H9 (cell line): ENCODE data around the gene SP3. TPM values are rescaled to one million over a fixed set of nuclear protein-coding genes. Genes with fewer than 3 reads are reported as not detected.

Source experiments
- DNase-seq: peaks from one replicate; pipeline ENCODE4 v3.0.0-alpha.2; 2017
- H2AFZ ChIP-seq: one replicate; pipeline ENCODE4 v1.6.1; 2013; ENCODE audit warnings: mild to moderate bottlenecking, low read length, control low read depth, moderate library complexity
- H2AK5ac ChIP-seq: 2 replicates; pipeline ENCODE4 v1.6.1; 2013; ENCODE audit warnings: low read length, control low read depth, mixed read lengths; ENCODE audit not compliant: insufficient read length
- H2BK120ac ChIP-seq: one replicate; pipeline ENCODE4 v1.6.1; 2013; ENCODE audit warnings: low read depth, mild to moderate bottlenecking, low read length, control low read depth, inconsistent platforms; ENCODE audit not compliant: poor library complexity, severe bottlenecking
- H2BK12ac ChIP-seq: 2 replicates; pipeline ENCODE4 v1.6.1; 2013; ENCODE audit warnings: low read length, control low read depth, mixed read lengths, low read depth; ENCODE audit not compliant: insufficient read length
- H2BK15ac ChIP-seq: 2 replicates; pipeline ENCODE4 v1.6.1; 2013; ENCODE audit warnings: low read depth, low read length, control low read depth
- H2BK20ac ChIP-seq: one replicate; pipeline ENCODE4 v1.6.1; 2013; ENCODE audit warnings: low read depth, mild to moderate bottlenecking, low read length, control low read depth, inconsistent platforms; ENCODE audit not compliant: poor library complexity, severe bottlenecking
- H2BK5ac ChIP-seq: 2 replicates; pipeline ENCODE4 v1.6.1; 2013; ENCODE audit warnings: low read length, control low read depth, mixed read lengths; ENCODE audit not compliant: insufficient read length
- H3K14ac ChIP-seq: 2 replicates; pipeline ENCODE4 v1.6.1; 2013; ENCODE audit warnings: low read length, control low read depth; ENCODE audit not compliant: insufficient read depth
- H3K18ac ChIP-seq: 2 replicates; pipeline ENCODE4 v1.6.1; 2013; ENCODE audit warnings: low read depth, mild to moderate bottlenecking, mixed read lengths, low read length, control low read depth; ENCODE audit not compliant: insufficient read length
- H3K23ac ChIP-seq: 2 replicates; pipeline ENCODE4 v1.6.1; 2013; ENCODE audit warnings: low read length, control low read depth, mixed read lengths, low read depth; ENCODE audit not compliant: insufficient read length
- H3K23me2 ChIP-seq: 2 replicates; pipeline ENCODE4 v1.6.1; 2013; ENCODE audit warnings: low read depth, mild to moderate bottlenecking, mixed read lengths, low read length, control low read depth; ENCODE audit not compliant: insufficient read length, poor library complexity, severe bottlenecking
- H3K27ac ChIP-seq: 2 replicates; pipeline ENCODE4 v1.5.1; 2013; ENCODE audit warnings: low read length, control low read depth, mixed read lengths, low read depth; ENCODE audit not compliant: insufficient read length
- H3K27me3 ChIP-seq: 2 replicates; pipeline ENCODE4 v1.6.1; 2013; ENCODE audit warnings: low read length, control low read depth, inconsistent platforms; ENCODE audit not compliant: insufficient read depth
- H3K4ac ChIP-seq: 2 replicates; pipeline ENCODE4 v1.6.1; 2013; ENCODE audit warnings: low read depth, mild to moderate bottlenecking, control low read depth, inconsistent platforms, low read length, moderate library complexity
- H3K4me1 ChIP-seq: 2 replicates; pipeline ENCODE4 v1.6.1; 2013; ENCODE audit warnings: low read length, control low read depth, inconsistent platforms; ENCODE audit not compliant: insufficient read depth
- H3K4me2 ChIP-seq: 2 replicates; pipeline ENCODE4 v1.6.1; 2013; ENCODE audit warnings: low read length, control low read depth, mixed read lengths; ENCODE audit not compliant: insufficient read length, insufficient read depth
- H3K56ac ChIP-seq: 2 replicates; pipeline ENCODE4 v1.6.1; 2013; ENCODE audit warnings: low read depth, mild to moderate bottlenecking, mixed read lengths, low read length, control low read depth; ENCODE audit not compliant: insufficient read length
- H3K79me1 ChIP-seq: 2 replicates; pipeline ENCODE4 v1.6.1; 2013; ENCODE audit warnings: low read depth, mild to moderate bottlenecking, moderate library complexity, low read length, control low read depth, inconsistent platforms; ENCODE audit not compliant: insufficient read depth, poor library complexity, severe bottlenecking
- H3K79me2 ChIP-seq: 2 replicates; pipeline ENCODE4 v1.6.1; 2013; ENCODE audit warnings: low read length, control low read depth, inconsistent platforms; ENCODE audit not compliant: insufficient read depth
- H3K9ac ChIP-seq: 2 replicates; pipeline ENCODE4 v1.6.1; 2013; ENCODE audit warnings: low read length, control low read depth, mixed read lengths; ENCODE audit not compliant: insufficient read length; ENCODE audit errors: extremely low read depth
- H3K9me3 ChIP-seq: one replicate; pipeline ENCODE4 v1.6.1; 2013; ENCODE audit warnings: low read depth, low read length, inconsistent platforms; ENCODE audit not compliant: control insufficient read depth
- H3T11ph ChIP-seq: one replicate; pipeline ENCODE4 v1.6.1; 2013; ENCODE audit warnings: mild to moderate bottlenecking, low read length, control low read depth, inconsistent platforms
- H4K20me1 ChIP-seq: one replicate; pipeline ENCODE4 v1.6.1; 2013; ENCODE audit not compliant: control insufficient read depth, insufficient read length, insufficient read depth
- H4K5ac ChIP-seq: 2 replicates; pipeline ENCODE4 v1.6.1; 2013; ENCODE audit warnings: low read depth, mild to moderate bottlenecking, mixed read lengths, low read length, control low read depth; ENCODE audit not compliant: insufficient read length
- H4K8ac ChIP-seq: replicated peaks from 2 replicates; pipeline ENCODE4 v1.6.1; 2013; ENCODE audit warnings: low read length, control low read depth, mixed read lengths, low read depth; ENCODE audit not compliant: insufficient read length
- H4K91ac ChIP-seq: 2 replicates; pipeline ENCODE4 v1.6.1; 2013; ENCODE audit warnings: low read depth, mild to moderate bottlenecking, moderate library complexity, mixed read lengths, low read length, control low read depth; ENCODE audit not compliant: insufficient read length
- H3K27ac Mint-ChIP-seq, 3 experiments: 2 replicates in 2 of 3; 3 replicates in 1 of 3; pipeline ENCODE4 v1.8.0; 2020 to 2021; ENCODE audit warnings: mixed read lengths in 3 of 3, mild to moderate bottlenecking in 1 of 3, moderate library complexity in 1 of 3
- H3K27me3 Mint-ChIP-seq: 2 replicates; pipeline ENCODE4 v1.8.0; 2021; ENCODE audit warnings: low read depth, mild to moderate bottlenecking, moderate library complexity, mixed read lengths
- H3K36me3 Mint-ChIP-seq, 3 experiments: 2 replicates in 2 of 3; 3 replicates in 1 of 3; pipeline ENCODE4 v1.8.0; 2020 to 2021; ENCODE audit warnings: low read depth in 3 of 3, mixed read lengths in 3 of 3; ENCODE audit not compliant: insufficient read depth in 1 of 3
- H3K4me1 Mint-ChIP-seq, 2 experiments: 2 replicates each; pipeline ENCODE4 v1.8.0; 2020; ENCODE audit warnings: mixed read lengths in 2 of 2
- H3K4me3 Mint-ChIP-seq, 2 experiments: 2 replicates in 1 of 2; 3 replicates in 1 of 2; pipeline ENCODE4 v1.8.0; 2020 to 2021; ENCODE audit warnings: mild to moderate bottlenecking in 2 of 2, mixed read lengths in 2 of 2, moderate library complexity in 1 of 2
- H3K9me3 Mint-ChIP-seq, 2 experiments: 2 replicates in 1 of 2; 3 replicates in 1 of 2; pipeline ENCODE4 v1.8.0; 2020; ENCODE audit warnings: mild to moderate bottlenecking in 2 of 2, mixed read lengths in 2 of 2, moderate library complexity in 1 of 2
- CTCF ChIP-seq: fragments of 200-600 bp; sonication (generic); conservative IDR thresholded peaks from 3 replicates; pipeline ENCODE4 v1.8.0; 2021; ENCODE audit warnings: antibody characterized with exemption, mild to moderate bottlenecking
- WGBS: extraction: QIAGEN DNeasy Blood & Tissue Kit; methylation state at CpG from one replicate; pipeline ENCODE4 v1.1.7; 2013; ENCODE audit warnings: missing lambda C conversion rate, low lambda C conversion rate, mixed read lengths; ENCODE audit not compliant: insufficient read length; ENCODE audit errors: extremely low coverage; 5-methylcytosine and 5-hydroxymethylcytosine counted together
- total RNA-seq: library from RNA; stranded (reverse); gene quantifications from 2 replicates; pipeline ENCODE4 v1.2.1, GENCODE V29; 2021

The SP3 gene
- total RNA-seq, 1 experiment from 2014 or later: 86.3 TPM

GRCh38 chr2:173886613-173887012, 78.6 kb downstream of the SP3 start:
- Histone ChIP-seq H2BK15ac (no peak overlapping the region), H4K5ac (no peak overlapping the region), H3K56ac (no peak overlapping the region), H3K4ac (no peak overlapping the region), H2BK20ac (no peak overlapping the region), H4K20me1 (no peaks in the 10 kb centered on the region), H2BK5ac (no peak overlapping the region), H3K9me3 (no peaks in the 10 kb centered on the region), H3K79me2 (no peaks in the 10 kb centered on the region), H2BK120ac (no peak overlapping the region), H2BK12ac (no peak overlapping the region), H3K14ac (no peak overlapping the region), H3K23ac (no peak overlapping the region), H3K18ac (no peak overlapping the region), H3K23me2 (no peaks in the 10 kb centered on the region), H4K91ac (no peak overlapping the region), H3K27ac (no peak overlapping the region), H3K79me1 (no peaks in the 10 kb centered on the region), H3K4me2 (no peak overlapping the region), H2AFZ (no peak overlapping the region), H2AK5ac (no peak overlapping the region), H3T11ph (no peak overlapping the region), H3K27me3 (no peaks in the 10 kb centered on the region), H4K8ac (no peak overlapping the region), H3K9ac (no peak overlapping the region), H3K4me1 (no peaks in the 10 kb centered on the region)
- no peak for TF ChIP-seq CTCF
- Mint-ChIP-seq H3K36me3 (peaks cover 8 to 48% (median 25%) of the 10 kb centered on the region in 3 experiments; a peak in 6 of 7 replicates), H3K9me3 (peaks cover 48% of the 10 kb centered on the region in 2 experiments), H3K4me1 (no peaks in the 10 kb centered on the region; a peak in 1 of 4 replicates), H3K27me3 (no peaks in the 10 kb centered on the region; the same call in 1 of the 2 replicates), H3K4me3 (no peak overlapping the region), H3K27ac (no peak overlapping the region)
- no CpG with 5 or more reads among the region's 3 CpGs for whole genome bisulfite sequencing
- no peak for DNase-seq
